ENCODE measurements around the gene GNG12.

Gene GNG12

DNA sequence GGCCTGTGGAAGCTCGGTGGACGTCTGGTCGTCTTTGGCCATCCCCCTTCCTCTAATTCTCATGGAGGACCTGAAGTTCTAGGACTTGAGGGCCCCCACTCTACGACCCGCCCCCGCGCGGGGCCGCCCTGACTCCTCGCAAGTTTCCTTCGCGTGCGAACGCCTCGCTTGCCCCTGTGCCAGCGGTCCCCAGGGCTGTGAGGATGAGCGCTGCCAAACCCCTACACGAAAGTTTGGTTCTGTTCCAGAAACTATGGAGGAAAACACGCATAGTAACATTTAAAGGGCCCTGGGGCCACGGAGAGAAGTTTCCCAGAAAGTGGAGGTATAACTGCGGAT, 304 bp upstream of the GNG12 start:
- H3K27ac ChIP-seq = peak overlapping the region; percentile 78

DNA sequence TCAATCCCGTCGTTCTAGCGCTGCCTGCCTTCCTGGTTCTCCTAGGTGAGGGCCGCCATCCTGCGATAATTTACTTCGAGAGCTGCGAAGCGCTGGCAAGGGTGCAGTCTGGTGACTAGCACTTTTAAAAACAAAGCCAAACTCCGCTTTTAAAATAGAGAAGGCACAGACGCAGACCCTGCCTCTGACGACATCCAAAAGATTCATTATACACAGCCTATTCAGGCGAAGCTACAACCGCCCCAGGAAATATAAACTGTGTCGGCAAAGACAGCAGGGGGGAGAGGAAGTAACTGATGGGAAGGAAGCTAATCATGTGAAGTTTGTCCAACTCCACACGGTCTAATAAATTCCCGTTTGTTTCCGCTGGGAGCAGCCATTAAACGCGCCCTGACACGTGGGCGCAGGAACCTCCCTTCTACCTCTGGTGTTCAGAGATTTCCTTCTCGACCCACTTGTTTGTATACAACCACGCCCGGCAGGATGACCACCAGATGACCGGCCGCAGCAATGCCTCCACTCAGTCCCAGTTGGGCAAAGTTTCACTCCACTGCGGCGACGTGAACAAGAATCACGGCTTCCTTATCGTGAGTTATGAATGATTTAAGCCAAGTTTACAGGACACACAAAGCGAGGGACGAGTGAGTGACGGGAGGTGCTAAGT, 1.3 kb downstream of the GNG12 start:
- TF ChIP-seq ZFX (IDR thresholded peaks at IDR 0.05) = no peak
- TF ChIP-seq, protein P1, sequence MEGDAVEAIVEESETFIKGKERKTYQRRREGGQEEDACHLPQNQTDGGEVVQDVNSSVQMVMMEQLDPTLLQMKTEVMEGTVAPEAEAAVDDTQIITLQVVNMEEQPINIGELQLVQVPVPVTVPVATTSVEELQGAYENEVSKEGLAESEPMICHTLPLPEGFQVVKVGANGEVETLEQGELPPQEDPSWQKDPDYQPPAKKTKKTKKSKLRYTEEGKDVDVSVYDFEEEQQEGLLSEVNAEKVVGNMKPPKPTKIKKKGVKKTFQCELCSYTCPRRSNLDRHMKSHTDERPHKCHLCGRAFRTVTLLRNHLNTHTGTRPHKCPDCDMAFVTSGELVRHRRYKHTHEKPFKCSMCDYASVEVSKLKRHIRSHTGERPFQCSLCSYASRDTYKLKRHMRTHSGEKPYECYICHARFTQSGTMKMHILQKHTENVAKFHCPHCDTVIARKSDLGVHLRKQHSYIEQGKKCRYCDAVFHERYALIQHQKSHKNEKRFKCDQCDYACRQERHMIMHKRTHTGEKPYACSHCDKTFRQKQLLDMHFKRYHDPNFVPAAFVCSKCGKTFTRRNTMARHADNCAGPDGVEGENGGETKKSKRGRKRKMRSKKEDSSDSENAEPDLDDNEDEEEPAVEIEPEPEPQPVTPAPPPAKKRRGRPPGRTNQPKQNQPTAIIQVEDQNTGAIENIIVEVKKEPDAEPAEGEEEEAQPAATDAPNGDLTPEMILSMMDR (conservative IDR thresholded peaks at IDR 0.05) = no peak
- H3K27ac ChIP-seq = peak overlapping the region; percentile 78

More for the DNA sequence above, 304 bp upstream of the GNG12 start:
- TF ChIP-seq, protein P1 (conservative IDR thresholded peaks at IDR 0.05) = no peak
- TF ChIP-seq ZFX (IDR thresholded peaks at IDR 0.05) = no peak

DNA sequence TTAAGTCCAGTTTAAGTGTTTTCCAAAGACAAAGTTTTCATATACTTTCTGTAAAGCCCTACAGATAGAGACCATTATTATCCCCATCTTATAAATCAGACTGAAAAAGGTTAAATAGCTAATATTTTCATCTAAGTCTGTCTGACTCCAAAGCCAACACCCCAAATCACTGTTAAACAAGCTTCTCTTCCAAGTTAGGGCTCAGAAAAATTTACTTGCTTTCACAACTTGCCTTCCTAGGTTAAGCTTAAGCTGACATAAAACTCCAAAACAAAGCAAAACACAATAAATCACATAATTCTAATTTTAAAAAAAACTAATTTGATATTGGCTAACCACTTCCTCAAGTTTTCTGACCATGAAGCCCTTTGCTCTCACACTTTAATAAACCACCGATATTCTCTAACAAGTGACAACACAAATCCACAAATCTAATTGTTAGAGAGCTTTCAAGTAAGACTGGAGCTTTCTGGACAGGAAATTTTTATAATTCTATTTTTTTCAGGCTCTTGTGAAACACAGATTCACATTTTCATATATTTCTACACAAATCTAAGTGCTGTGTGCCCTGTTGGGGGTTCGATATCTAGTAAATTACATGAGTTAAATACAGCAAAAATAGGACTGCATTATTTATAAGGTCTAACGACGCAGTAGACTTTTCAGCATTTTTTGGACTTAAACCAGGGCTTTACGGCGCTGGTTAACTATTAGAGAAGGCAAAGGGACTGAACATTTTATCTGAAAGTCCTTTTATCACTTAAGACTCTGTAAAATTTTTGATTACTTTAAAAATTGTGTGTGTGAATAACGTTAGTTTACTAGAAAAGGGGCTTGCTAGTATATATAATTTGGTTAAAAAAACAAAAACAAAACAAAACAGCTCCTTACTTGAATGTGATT, 2.1 kb downstream of the GNG12 start:
- no peak for TF ChIP-seq ZFX (IDR thresholded peaks at IDR 0.05)
- TF ChIP-seq, protein P1 (conservative IDR thresholded peaks at IDR 0.05) = no peak
- H3K27ac ChIP-seq = peak overlapping the region; percentile 78

DNA sequence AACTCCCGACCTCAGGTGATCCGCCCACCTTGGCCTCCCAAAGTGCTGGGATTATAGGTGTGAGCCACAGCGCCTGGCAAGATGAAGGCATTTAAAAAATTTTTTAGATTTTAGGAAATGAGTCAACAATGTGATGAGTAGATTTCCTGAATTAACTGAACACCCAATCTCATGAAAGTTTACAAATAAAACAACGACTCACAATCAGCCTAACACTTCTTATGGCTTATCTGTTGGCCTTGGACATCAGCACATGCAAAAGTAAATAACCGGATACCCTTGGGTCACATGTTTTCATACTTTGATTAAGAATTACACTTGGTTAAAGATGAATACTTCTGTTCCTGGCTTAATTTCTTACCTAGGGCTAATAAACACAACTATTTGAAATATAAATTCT, 3.0 kb downstream of the GNG12 start:
- H3K27ac ChIP-seq = no peak overlapping the region
- TF ChIP-seq, protein P1 (conservative IDR thresholded peaks at IDR 0.05) = no peak
- TF ChIP-seq ZFX (IDR thresholded peaks at IDR 0.05) = no peak

DNA sequence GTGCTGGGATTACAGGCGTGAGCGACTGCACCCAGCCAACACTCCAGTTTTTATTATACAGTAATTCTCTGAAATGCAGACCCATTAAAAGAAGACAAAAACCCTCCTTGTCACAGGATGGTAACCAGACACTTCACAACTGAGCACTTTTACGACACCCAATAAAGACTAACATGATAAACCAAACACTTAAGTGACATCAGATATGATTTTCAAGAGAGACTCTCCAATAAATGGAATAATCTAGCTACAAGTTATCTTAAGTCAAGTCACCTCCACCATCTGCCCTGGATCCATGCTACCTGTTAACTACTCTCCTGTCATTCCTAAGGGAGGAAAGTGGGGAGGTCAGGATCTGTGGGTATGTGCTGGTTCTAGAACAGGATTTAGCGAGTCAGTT, 5.6 kb downstream of the GNG12 start:
- TF ChIP-seq, protein P1 (conservative IDR thresholded peaks at IDR 0.05) = no peak
- TF ChIP-seq ZFX (IDR thresholded peaks at IDR 0.05) = no peak
- H3K27ac ChIP-seq = no peak overlapping the region

DNA sequence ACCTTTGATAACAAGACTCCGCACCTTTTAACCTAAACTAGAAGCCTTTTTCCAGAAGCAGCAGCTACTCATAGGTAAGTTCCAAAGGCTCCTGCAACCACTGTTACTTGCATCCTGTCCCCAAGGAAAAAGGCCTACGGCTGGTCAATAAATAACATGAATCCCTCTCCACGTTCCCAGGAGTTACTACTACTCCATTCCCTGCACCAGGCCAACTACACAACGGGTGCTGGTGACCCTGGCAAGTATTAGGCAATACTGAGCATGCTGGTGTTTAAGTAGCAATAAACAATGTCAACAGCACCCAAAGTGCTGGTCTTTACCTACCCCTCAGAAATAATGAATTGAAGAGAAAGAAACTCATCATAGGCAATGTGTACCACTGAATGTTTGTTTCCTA, 7.7 kb downstream of the GNG12 start:
- H3K27ac ChIP-seq = peak overlapping the region; percentile 16; the same call in 1 of the 2 replicates
- TF ChIP-seq, protein P1 (conservative IDR thresholded peaks at IDR 0.05) = no peak
- no peak for TF ChIP-seq ZFX (IDR thresholded peaks at IDR 0.05)

DNA sequence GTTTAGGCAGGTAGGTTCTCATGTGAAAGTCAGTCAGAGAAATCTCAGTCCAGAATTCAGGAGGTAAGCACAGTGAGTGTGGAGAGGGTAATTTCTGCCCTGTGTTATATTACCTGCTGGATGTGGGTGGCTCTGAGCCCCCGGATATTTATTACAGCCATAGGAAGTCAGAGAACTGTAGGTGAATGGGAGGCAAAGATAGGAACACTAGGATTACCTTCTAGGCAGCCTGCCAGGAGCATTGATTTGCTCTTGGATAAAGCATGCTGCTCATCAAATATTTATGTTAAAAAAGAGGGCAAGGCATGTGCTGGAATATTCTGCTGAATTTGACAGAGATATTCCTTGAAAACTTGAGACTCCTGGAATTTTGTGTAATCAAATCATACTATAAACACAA, 8.5 kb downstream of the GNG12 start:
- TF ChIP-seq ZFX (IDR thresholded peaks at IDR 0.05) = no peak
- TF ChIP-seq, protein P1 (conservative IDR thresholded peaks at IDR 0.05) = no peak

More for the DNA sequence above, 8.5 kb downstream of the GNG12 start:
- H3K27ac ChIP-seq = no peak overlapping the region

All from C4-2B (cell line).